Fibroblast of pulmonary artery (primary cell): ENCODE data around the gene IFT52.
"Not testable (repeated sequence)": the region's sequence is repeated elsewhere in the genome, so short reads cannot be mapped to it uniquely, and the experiment has no call there.

ENCODE experiments used
- DNase-seq: peaks from one replicate; pipeline ENCODE4 v3.0.0-alpha.2; 2010; ENCODE audit warnings: low read depth
- H3K4me3 ChIP-seq: replicated peaks from 2 replicates; pipeline ENCODE4 v1.5.1; 2011; ENCODE audit warnings: low read depth, mild to moderate bottlenecking, control low read depth, low read length, moderate library complexity
- CTCF ChIP-seq: IDR thresholded peaks from 2 replicates; pipeline ENCODE4 v1.5.1; 2011; ENCODE audit warnings: mild to moderate bottlenecking, control low read depth, low read length, inconsistent platforms; ENCODE audit errors: missing control alignments

The IFT52 gene

GRCh38 chr20:43650997-43651525 is 60.3 kb downstream of the IFT52 start:
- TF ChIP-seq CTCF = no peak
- no peak overlapping the region for H3K4me3 ChIP-seq
- no peak for DNase-seq

GRCh38 chr20:43651650-43652184 is 61.0 kb downstream of the IFT52 start:
- not testable (repeated sequence) for DNase-seq, H3K4me3 ChIP-seq

GRCh38 chr20:43653966-43654365 is 63.2 kb downstream of the IFT52 start:
- TF ChIP-seq CTCF = no peak
- H3K4me3 ChIP-seq = no peak overlapping the region
- DNase-seq = no peak

GRCh38 chr20:43655176-43655575 is 64.4 kb downstream of the IFT52 start:
- not testable (repeated sequence) for DNase-seq, H3K4me3 ChIP-seq

- no peak overlapping the region for H3K4me3 ChIP-seq
- TF ChIP-seq CTCF = no peak
- DNase-seq = no peak
Measured at GRCh38 chr20:43655937-43656336, 65.2 kb downstream of the IFT52 start.

GRCh38 chr20:43658069-43658722 is 67.5 kb downstream of the IFT52 start:
- no peak for TF ChIP-seq CTCF
- peak overlapping the region; percentile 81 for H3K4me3 ChIP-seq
- DNase-seq = peak; percentile 6

GRCh38 chr20:43658723-43659419 is 68.1 kb downstream of the IFT52 start:
- DNase-seq = no peak
- no peak overlapping the region for H3K4me3 ChIP-seq
- no peak for TF ChIP-seq CTCF
